Mesenchymal stem cell (in vitro differentiated cells and primary cell): ENCODE results near the gene PCNX2.

Source experiments
- DNase-seq: peaks from one replicate; pipeline ENCODE4 v3.0.0-alpha.2; 2013
- H2AFZ ChIP-seq: one replicate; pipeline ENCODE4 v1.6.1; 2013; ENCODE audit warnings: low read depth, mild to moderate bottlenecking, control low read depth, inconsistent platforms, low read length, moderate library complexity
- H2AK5ac ChIP-seq: 2 replicates; pipeline ENCODE4 v1.6.1; 2013; ENCODE audit warnings: low read length, moderate library complexity, mild to moderate bottlenecking, inconsistent platforms; ENCODE audit not compliant: severe bottlenecking
- H2BK120ac ChIP-seq: one replicate; pipeline ENCODE4 v1.6.1; 2013; ENCODE audit warnings: low read depth, mild to moderate bottlenecking, inconsistent platforms, low read length, moderate library complexity
- H2BK12ac ChIP-seq, 2 experiments: one replicate each; pipeline ENCODE4 v1.6.1; 2013; ENCODE audit warnings: inconsistent platforms in 2 of 2, low read length in 2 of 2, mild to moderate bottlenecking in 2 of 2, moderate library complexity in 2 of 2, control low read depth in 1 of 2
- H2BK15ac ChIP-seq: one replicate; pipeline ENCODE4 v1.6.1; 2013; ENCODE audit warnings: mild to moderate bottlenecking, low read depth, inconsistent platforms; ENCODE audit not compliant: poor library complexity, severe bottlenecking
- H2BK5ac ChIP-seq: 2 replicates; pipeline ENCODE4 v1.6.1; 2013; ENCODE audit warnings: low read depth, mild to moderate bottlenecking, low read length, control low read depth, inconsistent platforms; ENCODE audit not compliant: poor library complexity, severe bottlenecking
- H3K14ac ChIP-seq, 2 experiments: one replicate each; pipeline ENCODE4 v1.6.1; 2013; ENCODE audit warnings: inconsistent platforms in 2 of 2, low read length in 2 of 2, control low read depth in 1 of 2, mild to moderate bottlenecking in 1 of 2, moderate library complexity in 1 of 2
- H3K18ac ChIP-seq, 2 experiments: one replicate each; pipeline ENCODE4 v1.6.1; 2013; ENCODE audit warnings: inconsistent platforms in 2 of 2, low read length in 2 of 2, control low read depth in 1 of 2, low read depth in 1 of 2, mild to moderate bottlenecking in 1 of 2
- H3K23ac ChIP-seq, 2 experiments: one replicate each; pipeline ENCODE4 v1.6.1; 2013; ENCODE audit warnings: inconsistent platforms in 2 of 2, low read length in 2 of 2, mild to moderate bottlenecking in 2 of 2, moderate library complexity in 2 of 2, control low read depth in 1 of 2
- H3K27ac ChIP-seq: 2 replicates; pipeline ENCODE4 v1.5.1; 2013; ENCODE audit warnings: mild to moderate bottlenecking, moderate library complexity, low read length, control low read depth, inconsistent platforms; ENCODE audit not compliant: poor library complexity, severe bottlenecking
- H3K27me3 ChIP-seq, 2 experiments: 2 replicates each; pipeline versions ENCODE4 v1.6.1 to v1.7.0; 2013; ENCODE audit warnings: low read length in 2 of 2, mild to moderate bottlenecking in 2 of 2, moderate library complexity in 2 of 2, control low read depth in 1 of 2, inconsistent platforms in 1 of 2; ENCODE audit not compliant: control insufficient read depth in 1 of 2, insufficient read depth in 1 of 2
- H3K36me3 ChIP-seq, 2 experiments: 2 replicates each; pipeline versions ENCODE4 v1.6.1 to v1.7.0; 2013; ENCODE audit warnings: low read length in 2 of 2, control low read depth in 1 of 2, inconsistent platforms in 1 of 2, low read depth in 1 of 2, mild to moderate bottlenecking in 1 of 2; ENCODE audit not compliant: insufficient read depth in 2 of 2, control insufficient read depth in 1 of 2
- H3K4ac ChIP-seq, 2 experiments: one replicate each; pipeline ENCODE4 v1.6.1; 2013; ENCODE audit warnings: inconsistent platforms in 2 of 2, low read length in 2 of 2, mild to moderate bottlenecking in 2 of 2, moderate library complexity in 2 of 2, control low read depth in 1 of 2, low read depth in 1 of 2
- H3K4me1 ChIP-seq: 2 replicates; pipeline ENCODE4 v1.6.1; 2013; ENCODE audit warnings: low read depth, low read length, control low read depth; ENCODE audit not compliant: control insufficient read depth, insufficient read depth
- H3K4me2 ChIP-seq: 2 replicates; pipeline ENCODE4 v1.6.1; 2013; ENCODE audit warnings: low read length, mild to moderate bottlenecking, inconsistent platforms; ENCODE audit not compliant: poor library complexity, severe bottlenecking
- H3K4me3 ChIP-seq, 2 experiments: 2 replicates each; pipeline versions ENCODE4 v1.5.1 to v1.7.0; 2013; ENCODE audit warnings: low read length in 2 of 2, mild to moderate bottlenecking in 2 of 2, control low read depth in 1 of 2, low read depth in 1 of 2; ENCODE audit not compliant: insufficient read depth in 1 of 2
- H3K79me1 ChIP-seq: replicated peaks from 2 replicates; pipeline ENCODE4 v1.6.1; 2013; ENCODE audit warnings: mild to moderate bottlenecking, control low read depth, low read length, inconsistent platforms; ENCODE audit not compliant: poor library complexity, severe bottlenecking
- H3K9ac ChIP-seq: 2 replicates; pipeline ENCODE4 v1.7.0; 2013; ENCODE audit warnings: mild to moderate bottlenecking, low read length, moderate library complexity
- H3K9me3 ChIP-seq: 2 replicates; pipeline ENCODE4 v1.7.0; 2013; ENCODE audit warnings: mild to moderate bottlenecking, low read length; ENCODE audit not compliant: control insufficient read depth
- H4K8ac ChIP-seq: one replicate; pipeline ENCODE4 v1.6.1; 2013; ENCODE audit warnings: inconsistent platforms, mild to moderate bottlenecking, low read length, moderate library complexity
- H4K91ac ChIP-seq: one replicate; pipeline ENCODE4 v1.6.1; 2013; ENCODE audit warnings: mild to moderate bottlenecking, low read length, inconsistent platforms
- WGBS: methylation state at CpG from one replicate; pipeline ENCODE4 v1.1.7; 2013; ENCODE audit warnings: mixed read lengths; 5-methylcytosine and 5-hydroxymethylcytosine counted together

PCNX2 gene

GRCh38 chr1:233025157-233025556, 270.4 kb downstream of the PCNX2 start:
- DNase-seq: peak; percentile 52
- Histone ChIP-seq H2AK5ac (no peak overlapping the region), H3K4me1 (peaks cover 2% of the 10 kb centered on the region), H2BK5ac (no peak overlapping the region), H3K4me3 (no peak overlapping the region), H3K4ac (no peak overlapping the region), H3K23ac (no peak overlapping the region), H3K4me2 (no peak overlapping the region), H3K18ac (peak overlapping the region in 1 of 2 experiments; percentile 16), H3K79me1 (no peaks in the 10 kb centered on the region), H2BK15ac (no peak overlapping the region), H2BK120ac (no peak overlapping the region), H3K9ac (no peak overlapping the region), H3K9me3 (no peaks in the 10 kb centered on the region), H2AFZ (no peak overlapping the region), H3K14ac (no peak overlapping the region), H3K27ac (no peak overlapping the region), H4K91ac (no peak overlapping the region), H3K27me3 (no peaks in the 10 kb centered on the region), H3K36me3 (peaks cover 12 to 20% of the 10 kb centered on the region in 2 experiments), H4K8ac (no peak overlapping the region), H2BK12ac (no peak overlapping the region)
- 64% methylated on average over 12 of the region's 12 CpGs for WGBS

GRCh38 chr1:233024199-233024598, 271.3 kb downstream of the PCNX2 start:
- H2BK12ac ChIP-seq: no peak overlapping the region
- no peak overlapping the region for H2BK120ac ChIP-seq
- no peak overlapping the region for H2BK15ac ChIP-seq
- H3K18ac ChIP-seq: no peak overlapping the region
- no peak overlapping the region for H4K91ac ChIP-seq
- no peak overlapping the region for H3K4ac ChIP-seq
- H2AFZ ChIP-seq: no peak overlapping the region
- H3K9ac ChIP-seq: no peak overlapping the region
- H3K4me1 ChIP-seq: peaks cover 4% of the 10 kb centered on the region
- no peak overlapping the region for H3K14ac ChIP-seq
- H3K23ac ChIP-seq: no peak overlapping the region
- no peaks in the 10 kb centered on the region for H3K79me1 ChIP-seq
- WGBS: 91% methylated on average over 9 of the region's 9 CpGs
- peak overlapping the region; percentile 21 for H4K8ac ChIP-seq
- H3K4me3 ChIP-seq: no peak overlapping the region
- no peak overlapping the region for H2BK5ac ChIP-seq
- peaks cover 16 to 25% of the 10 kb centered on the region in 2 experiments for H3K36me3 ChIP-seq
- H3K4me2 ChIP-seq: no peak overlapping the region
- H3K27ac ChIP-seq: no peak overlapping the region
- H2AK5ac ChIP-seq: no peak overlapping the region
- H3K27me3 ChIP-seq: no peaks in the 10 kb centered on the region
- no peaks in the 10 kb centered on the region for H3K9me3 ChIP-seq
- no peak for DNase-seq

GRCh38 chr1:233022246-233022645, 273.3 kb downstream of the PCNX2 start:
- Histone ChIP-seq H3K4ac (no peak overlapping the region), H3K18ac (no peak overlapping the region), H2BK12ac (no peak overlapping the region), H3K4me2 (no peak overlapping the region), H2AFZ (no peak overlapping the region), H4K91ac (no peak overlapping the region), H2AK5ac (no peak overlapping the region), H3K27ac (no peak overlapping the region), H2BK15ac (no peak overlapping the region), H4K8ac (no peak overlapping the region), H3K23ac (no peak overlapping the region), H2BK120ac (no peak overlapping the region), H3K27me3 (no peaks in the 10 kb centered on the region), H3K4me3 (no peak overlapping the region), H3K9ac (no peak overlapping the region), H2BK5ac (no peak overlapping the region), H3K79me1 (peaks cover 1% of the 10 kb centered on the region), H3K36me3 (peaks cover 25 to 38% of the 10 kb centered on the region in 2 experiments), H3K4me1 (peaks cover 4% of the 10 kb centered on the region), H3K14ac (peak overlapping the region in 1 of 2 experiments; percentile 50), H3K9me3 (no peaks in the 10 kb centered on the region)
- no peak for DNase-seq
- 95% methylated on average over 2 of the region's 2 CpGs for WGBS

- no peak overlapping the region for H3K18ac ChIP-seq
- H4K91ac ChIP-seq: no peak overlapping the region
- H2AK5ac ChIP-seq: no peak overlapping the region
- no peak overlapping the region for H4K8ac ChIP-seq
- no peak overlapping the region for H3K4ac ChIP-seq
- H2BK5ac ChIP-seq: no peak overlapping the region
- H3K4me3 ChIP-seq: no peak overlapping the region
- H2BK12ac ChIP-seq: peak overlapping the region in 1 of 2 experiments; percentile 17
- peaks cover 5% of the 10 kb centered on the region for H3K4me1 ChIP-seq
- no peak overlapping the region for H3K14ac ChIP-seq
- H3K4me2 ChIP-seq: no peak overlapping the region
- no peaks in the 10 kb centered on the region for H3K9me3 ChIP-seq
- H2BK120ac ChIP-seq: no peak overlapping the region
- no peak for DNase-seq
- peak overlapping the region; percentile 18 for H3K9ac ChIP-seq
- H3K36me3 ChIP-seq: peaks cover 25 to 51% of the 10 kb centered on the region in 2 experiments
- no peak overlapping the region for H3K27ac ChIP-seq
- no peaks in the 10 kb centered on the region for H3K27me3 ChIP-seq
- H2BK15ac ChIP-seq: no peak overlapping the region
- peaks cover 1% of the 10 kb centered on the region for H3K79me1 ChIP-seq
- no peak overlapping the region for H2AFZ ChIP-seq
- no peak overlapping the region for H3K23ac ChIP-seq
- 60% methylated on average over 8 of the region's 8 CpGs for WGBS
Observed at GRCh38 chr1:233020426-233020825, 275.1 kb downstream of the PCNX2 start.
